Neuronal stem cell (in vitro differentiated cells): ENCODE results near the gene CCDC91. TPM values are rescaled to one million over a fixed set of nuclear protein-coding genes. Genes with fewer than 3 reads are reported as not detected.

Experiments used
- DNase-seq: peaks from one replicate; pipeline ENCODE4 v3.0.0-alpha.2; 2013; ENCODE audit warnings: low spot score
- H2AFZ ChIP-seq: one replicate; pipeline ENCODE4 v1.6.1; 2013; ENCODE audit warnings: mild to moderate bottlenecking, low read length, inconsistent platforms
- H2AK5ac ChIP-seq: 2 replicates; pipeline ENCODE4 v1.6.1; 2013; ENCODE audit warnings: low read depth, mild to moderate bottlenecking, inconsistent platforms, low read length, moderate library complexity, mixed read lengths
- H2BK120ac ChIP-seq: 2 replicates; pipeline ENCODE4 v1.6.1; 2013; ENCODE audit warnings: low read depth, mild to moderate bottlenecking, inconsistent platforms, low read length, moderate library complexity, mixed read lengths
- H2BK12ac ChIP-seq: one replicate; pipeline ENCODE4 v1.6.1; 2013; ENCODE audit warnings: low read length, inconsistent platforms
- H2BK15ac ChIP-seq: 2 replicates; pipeline ENCODE4 v1.6.1; 2013; ENCODE audit warnings: mild to moderate bottlenecking, low read length, inconsistent platforms, mixed read lengths
- H2BK5ac ChIP-seq: one replicate; pipeline ENCODE4 v1.6.1; 2013; ENCODE audit warnings: inconsistent platforms, mild to moderate bottlenecking, low read length, moderate library complexity
- H3K14ac ChIP-seq: one replicate; pipeline ENCODE4 v1.6.1; 2013; ENCODE audit warnings: low read length, inconsistent platforms
- H3K18ac ChIP-seq: 2 replicates; pipeline ENCODE4 v1.6.1; 2013; ENCODE audit warnings: low read length, inconsistent platforms
- H3K23ac ChIP-seq: 2 replicates; pipeline ENCODE4 v1.6.1; 2013; ENCODE audit warnings: low read depth, mild to moderate bottlenecking, mixed read lengths, low read length, inconsistent platforms; ENCODE audit not compliant: poor library complexity
- H3K27ac ChIP-seq: replicated peaks from 3 replicates; pipeline ENCODE4 v1.5.1; 2013; ENCODE audit warnings: low read length, inconsistent platforms
- H3K27me3 ChIP-seq, 3 experiments: 2 replicates each; pipeline ENCODE4 v1.6.1; 2013; ENCODE audit warnings: low read length in 3 of 3, mild to moderate bottlenecking in 2 of 3, inconsistent platforms in 1 of 3, low read depth in 1 of 3, mixed read lengths in 1 of 3, moderate library complexity in 1 of 3; ENCODE audit not compliant: control insufficient read depth in 3 of 3, insufficient read depth in 3 of 3
- H3K36me3 ChIP-seq, 2 donors: replicated peaks in 1 of 2; 2 replicates each; pipeline ENCODE4 v1.6.1; 2013; ENCODE audit warnings: low read length in 2 of 2; ENCODE audit not compliant: control insufficient read depth in 2 of 2, insufficient read depth in 2 of 2
- H3K4ac ChIP-seq: 2 replicates; pipeline ENCODE4 v1.6.1; 2013; ENCODE audit warnings: inconsistent platforms, mild to moderate bottlenecking, low read length, moderate library complexity
- H3K4me1 ChIP-seq, 2 donors: 1 replicate in 1 of 2; 2 replicates in 1 of 2; pipeline ENCODE4 v1.6.1; 2013; ENCODE audit warnings: low read length in 2 of 2, low read depth in 1 of 2; ENCODE audit not compliant: control insufficient read depth in 2 of 2, insufficient read depth in 1 of 2
- H3K4me2 ChIP-seq: one replicate; pipeline ENCODE4 v1.6.1; 2013; ENCODE audit warnings: mild to moderate bottlenecking, low read length, inconsistent platforms; ENCODE audit not compliant: insufficient read depth, poor library complexity, severe bottlenecking
- H3K4me3 ChIP-seq, 2 donors: 2 replicates each; pipeline ENCODE4 v1.5.1; 2013; ENCODE audit warnings: low read length in 2 of 2, mild to moderate bottlenecking in 2 of 2, inconsistent platforms in 1 of 2, moderate library complexity in 1 of 2
- H3K79me1 ChIP-seq: one replicate; pipeline ENCODE4 v1.6.1; 2013; ENCODE audit warnings: low read depth, mild to moderate bottlenecking, inconsistent platforms, low read length, moderate library complexity
- H3K9ac ChIP-seq: one replicate; pipeline ENCODE4 v1.6.1; 2013; ENCODE audit warnings: mild to moderate bottlenecking, low read depth, low read length, inconsistent platforms; ENCODE audit not compliant: poor library complexity
- H3K9me3 ChIP-seq, 2 donors: replicated peaks in 1 of 2; 2 replicates each; pipeline versions ENCODE3 to v1.6.1; 2013; ENCODE audit warnings: low read length in 2 of 2, mild to moderate bottlenecking in 2 of 2, inconsistent platforms in 1 of 2, low read depth in 1 of 2, mixed read lengths in 1 of 2, moderate library complexity in 1 of 2; ENCODE audit not compliant: control insufficient read depth in 2 of 2, insufficient read depth in 1 of 2
- H4K8ac ChIP-seq: one replicate; pipeline ENCODE4 v1.6.1; 2013; ENCODE audit warnings: low read depth, mild to moderate bottlenecking, inconsistent platforms, low read length, moderate library complexity
- H4K91ac ChIP-seq: one replicate; pipeline ENCODE4 v1.6.1; 2013; ENCODE audit warnings: low read length, low read depth, mild to moderate bottlenecking, inconsistent platforms; ENCODE audit not compliant: poor library complexity
- WGBS, 2 donors: extraction: QIAGEN DNeasy Blood & Tissue Kit; methylation state at CpG; one replicate each; pipeline ENCODE4 v1.1.7; 2013; ENCODE audit warnings: missing lambda C conversion rate in 2 of 2, mixed read lengths in 1 of 2; ENCODE audit not compliant: insufficient read length in 2 of 2, insufficient replicate concordance in 1 of 2; ENCODE audit errors: extremely low coverage in 2 of 2; 5-methylcytosine and 5-hydroxymethylcytosine counted together
- small RNA-seq: library from polyadenylated mRNA; stranded (forward); fragments of <200 nt; extraction: miRNeasy Mini kit (QIAGEN cat#:217004); gene quantifications from one replicate; pipeline ENCODE3, GENCODE V24; 2013; ENCODE audit not compliant: insufficient read depth

The CCDC91 gene

GRCh38 chr12:28585146-28585545, 394.9 kb downstream of the CCDC91 start:
- H3K9ac ChIP-seq = no peak overlapping the region
- no peak overlapping the region for H2AK5ac ChIP-seq
- no peaks in the 10 kb centered on the region for H3K27me3 ChIP-seq
- no peak overlapping the region for H3K23ac ChIP-seq
- no peak overlapping the region for H3K18ac ChIP-seq
- no peak overlapping the region for H3K4ac ChIP-seq
- H2BK15ac ChIP-seq = no peak overlapping the region
- no peaks in the 10 kb centered on the region for H3K36me3 ChIP-seq
- H2BK5ac ChIP-seq = no peak overlapping the region
- WGBS, 2 donors = no CpG with 5 or more reads among the region's 5 CpGs
- no peak overlapping the region for H2BK12ac ChIP-seq
- no peak overlapping the region for H3K4me3 ChIP-seq
- H3K14ac ChIP-seq = no peak overlapping the region
- H3K4me1 ChIP-seq = no peaks in the 10 kb centered on the region
- no peak overlapping the region for H2AFZ ChIP-seq
- H3K9me3 ChIP-seq = peaks cover 0 to 3% of the 10 kb centered on the region in 2 donors
- no peaks in the 10 kb centered on the region for H3K79me1 ChIP-seq
- H3K4me2 ChIP-seq = no peak overlapping the region
- no peak overlapping the region for H4K8ac ChIP-seq
- H4K91ac ChIP-seq = no peak overlapping the region
- H2BK120ac ChIP-seq = no peak overlapping the region
- H3K27ac ChIP-seq = no peak overlapping the region
- no peak for DNase-seq

- Histone ChIP-seq H2BK15ac (no peak overlapping the region), H3K4me1 (no peaks in the 10 kb centered on the region), H3K27ac (no peak overlapping the region), H3K79me1 (no peaks in the 10 kb centered on the region), H4K8ac (no peak overlapping the region), H3K23ac (no peak overlapping the region), H3K36me3 (no peaks in the 10 kb centered on the region), H3K9me3 (peaks cover 0 to 3% of the 10 kb centered on the region in 2 donors), H3K4me2 (no peak overlapping the region), H2BK5ac (no peak overlapping the region), H2BK12ac (no peak overlapping the region), H3K4ac (no peak overlapping the region), H2AFZ (no peak overlapping the region), H3K9ac (no peak overlapping the region), H2AK5ac (no peak overlapping the region), H4K91ac (no peak overlapping the region), H2BK120ac (no peak overlapping the region), H3K27me3 (no peaks in the 10 kb centered on the region), H3K18ac (no peak overlapping the region), H3K4me3 (no peak overlapping the region), H3K14ac (no peak overlapping the region)
- WGBS, 2 donors = no CpG with 5 or more reads among the region's 3 CpGs
- no peak for DNase-seq
Measured at GRCh38 chr12:28586481-28586880, 396.2 kb downstream of the CCDC91 start.

GRCh38 chr12:28591831-28592230, 401.6 kb downstream of the CCDC91 start:
- Histone ChIP-seq H3K4me3 (no peak overlapping the region), H2AFZ (no peak overlapping the region), H3K79me1 (no peaks in the 10 kb centered on the region), H3K4ac (no peak overlapping the region), H3K14ac (no peak overlapping the region), H2BK12ac (no peak overlapping the region), H4K91ac (no peak overlapping the region), H3K9ac (no peak overlapping the region), H3K4me2 (no peak overlapping the region), H3K23ac (no peak overlapping the region), H3K18ac (no peak overlapping the region), H4K8ac (no peak overlapping the region), H2BK5ac (no peak overlapping the region), H3K36me3 (no peaks in the 10 kb centered on the region), H2AK5ac (no peak overlapping the region), H3K4me1 (no peaks in the 10 kb centered on the region), H2BK15ac (no peak overlapping the region), H3K27ac (no peak overlapping the region), H3K27me3 (no peaks in the 10 kb centered on the region), H3K9me3 (peaks cover 6 to 11% of the 10 kb centered on the region in 2 donors), H2BK120ac (no peak overlapping the region)
- WGBS, 2 donors = no CpG with 5 or more reads among the region's 1 CpG
- no peak for DNase-seq

Small RNA genes lying within 50 kb of the gene (small RNA-seq; reads per million reads assigned to genes)
- 8.3 reads per million, percentile 47 among the genes with 10 or more reads in this experiment for gene RNA5SP355
- not detected for gene RNU4-54P
